ENCODE results near the gene FBLN2. TPM values are rescaled to one million over a fixed set of nuclear protein-coding genes. Genes with fewer than 3 reads are reported as not detected.

FBLN2 gene
- total RNA-seq, 1 experiment from 2014 or later = not detected

DNA sequence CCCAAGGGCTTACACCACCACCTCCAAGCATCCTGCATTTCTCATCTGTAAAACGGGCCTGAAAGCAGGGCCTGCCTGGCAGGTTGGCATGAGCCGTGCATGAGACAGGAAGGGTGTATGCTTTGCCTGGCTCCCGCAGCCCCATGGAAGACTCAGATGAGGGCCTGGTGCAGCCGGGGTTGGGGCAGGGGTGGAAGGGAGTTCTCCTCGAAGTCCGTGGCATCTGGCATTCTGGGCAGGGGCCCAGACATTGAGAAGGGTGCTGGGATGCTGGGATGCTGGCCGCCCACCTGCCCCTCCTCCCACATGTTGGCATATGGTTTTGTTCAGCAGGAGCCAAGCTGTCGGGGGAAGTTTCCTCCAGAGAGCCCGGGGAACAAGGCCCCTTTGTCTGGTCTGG, 13.0 kb upstream of the FBLN2 start:
- no peak for DNase-seq
- H3K27ac ChIP-seq = no peak overlapping the region
- no peak overlapping the region for H3K4me3 ChIP-seq
- no peaks in the 10 kb centered on the region for H3K9me3 ChIP-seq (replicated peaks)
- H3K36me3 ChIP-seq = no peaks in the 10 kb centered on the region
- H3K4me1 ChIP-seq = no peaks in the 10 kb centered on the region
- H3K27me3 ChIP-seq = no peaks in the 10 kb centered on the region

DNA sequence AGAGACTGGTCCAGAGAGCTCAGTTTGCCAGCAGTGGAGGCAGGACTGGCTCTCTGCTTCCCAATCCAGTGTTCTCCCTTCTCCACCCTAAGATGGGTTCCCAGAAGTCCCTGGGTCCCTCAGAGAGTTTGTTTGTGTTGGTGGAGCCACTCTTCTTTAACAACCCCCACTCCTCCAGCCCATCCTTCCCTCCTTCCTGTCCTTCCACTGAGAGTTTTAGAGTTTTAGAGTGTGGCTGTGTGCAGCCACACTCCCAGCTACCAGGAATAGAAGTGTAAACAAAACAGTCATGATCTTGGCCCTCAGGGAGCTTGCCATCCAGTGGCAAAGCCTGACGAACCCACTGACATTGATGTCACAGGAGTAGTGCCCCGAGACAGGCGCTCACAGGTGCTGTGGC, 12.5 kb upstream of the FBLN2 start:
- no peaks in the 10 kb centered on the region for H3K4me1 ChIP-seq
- no peak overlapping the region for H3K27ac ChIP-seq
- no peak for DNase-seq
- no peaks in the 10 kb centered on the region for H3K9me3 ChIP-seq (replicated peaks)
- no peak overlapping the region for H3K4me3 ChIP-seq
- no peaks in the 10 kb centered on the region for H3K27me3 ChIP-seq
- H3K36me3 ChIP-seq = no peaks in the 10 kb centered on the region

GRCh38 chr3:13536832-13537231, 12.1 kb upstream of the FBLN2 start:
- Histone ChIP-seq H3K4me1 (no peaks in the 10 kb centered on the region), H3K36me3 (no peaks in the 10 kb centered on the region), H3K9me3 (replicated peaks) (no peaks in the 10 kb centered on the region), H3K27me3 (no peaks in the 10 kb centered on the region), H3K4me3 (no peak overlapping the region), H3K27ac (no peak overlapping the region)
- no peak for DNase-seq

DNA sequence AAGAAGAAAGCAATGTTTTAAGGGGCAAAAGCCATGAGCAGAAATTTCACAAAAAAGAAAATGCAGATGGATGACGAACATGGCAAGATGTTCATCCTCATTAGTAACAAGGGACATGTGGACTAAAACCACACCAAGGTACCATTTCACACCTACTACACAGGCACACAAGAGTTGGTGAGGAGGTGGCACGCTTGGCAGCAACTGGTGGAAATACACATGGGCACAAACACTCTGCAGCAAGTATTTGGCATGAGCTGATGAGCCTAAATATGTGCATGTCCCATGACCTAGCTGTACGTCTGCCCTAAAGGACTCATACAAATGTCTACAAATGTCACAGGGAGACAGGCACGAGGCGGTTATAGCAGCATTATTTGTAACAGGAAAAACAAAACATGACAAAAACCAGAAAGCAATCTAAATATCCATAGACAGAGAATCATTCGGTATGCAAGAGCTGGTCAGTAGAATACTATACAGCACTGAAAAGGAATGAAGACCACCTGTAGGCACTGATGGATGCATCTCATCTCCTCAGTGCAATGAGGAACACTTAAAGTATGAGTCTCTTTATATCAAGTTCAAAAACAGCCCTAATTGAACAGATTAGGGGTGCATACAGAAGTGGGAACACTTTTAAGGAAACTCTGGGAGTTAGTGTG, 11.5 kb upstream of the FBLN2 start:
- DNase-seq = no peak
- H3K4me1 ChIP-seq = no peaks in the 10 kb centered on the region
- H3K36me3 ChIP-seq = no peaks in the 10 kb centered on the region
- H3K27ac ChIP-seq = no peak overlapping the region
- H3K4me3 ChIP-seq = no peak overlapping the region
- no peaks in the 10 kb centered on the region for H3K27me3 ChIP-seq
- no peaks in the 10 kb centered on the region for H3K9me3 ChIP-seq (replicated peaks)

DNA sequence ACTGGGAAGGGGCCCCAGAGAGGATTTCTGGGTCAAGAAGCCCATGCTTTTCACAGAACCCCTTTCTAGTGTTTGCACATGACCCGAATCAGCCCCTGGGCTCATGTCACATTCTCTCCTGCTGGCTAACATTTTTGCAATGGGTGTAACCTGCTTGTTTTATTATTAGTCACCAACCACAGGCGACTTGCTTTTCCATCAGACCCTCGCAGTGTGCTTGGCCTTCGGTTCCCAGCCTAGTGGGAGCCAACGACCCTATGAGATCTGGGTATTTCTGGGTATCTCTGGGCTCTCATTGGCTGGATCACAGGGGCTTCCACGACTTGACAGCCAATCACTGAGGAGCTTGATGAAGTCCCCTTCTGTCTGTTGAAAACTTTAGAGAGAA, 11.0 kb upstream of the FBLN2 start:
- H3K9me3 ChIP-seq (replicated peaks) = no peaks in the 10 kb centered on the region
- no peaks in the 10 kb centered on the region for H3K27me3 ChIP-seq
- no peaks in the 10 kb centered on the region for H3K4me1 ChIP-seq
- H3K4me3 ChIP-seq = no peak overlapping the region
- no peaks in the 10 kb centered on the region for H3K36me3 ChIP-seq
- no peak for DNase-seq
- H3K27ac ChIP-seq = no peak overlapping the region

GRCh38 chr3:13538520-13539291, 10.2 kb upstream of the FBLN2 start:
- Histone ChIP-seq H3K4me1 (no peaks in the 10 kb centered on the region), H3K27ac (no peak overlapping the region), H3K9me3 (replicated peaks) (no peaks in the 10 kb centered on the region), H3K36me3 (no peaks in the 10 kb centered on the region), H3K4me3 (no peak overlapping the region), H3K27me3 (peaks cover 7% of the 10 kb centered on the region; the same call in 1 of the 2 replicates)
- no peak for DNase-seq

GRCh38 chr3:13539292-13539638, 9.7 kb upstream of the FBLN2 start:
- Histone ChIP-seq H3K27me3 (peaks cover 12% of the 10 kb centered on the region), H3K4me1 (no peaks in the 10 kb centered on the region), H3K36me3 (no peaks in the 10 kb centered on the region), H3K4me3 (no peak overlapping the region), H3K27ac (no peak overlapping the region), H3K9me3 (replicated peaks) (no peaks in the 10 kb centered on the region)
- no peak for DNase-seq

DNA sequence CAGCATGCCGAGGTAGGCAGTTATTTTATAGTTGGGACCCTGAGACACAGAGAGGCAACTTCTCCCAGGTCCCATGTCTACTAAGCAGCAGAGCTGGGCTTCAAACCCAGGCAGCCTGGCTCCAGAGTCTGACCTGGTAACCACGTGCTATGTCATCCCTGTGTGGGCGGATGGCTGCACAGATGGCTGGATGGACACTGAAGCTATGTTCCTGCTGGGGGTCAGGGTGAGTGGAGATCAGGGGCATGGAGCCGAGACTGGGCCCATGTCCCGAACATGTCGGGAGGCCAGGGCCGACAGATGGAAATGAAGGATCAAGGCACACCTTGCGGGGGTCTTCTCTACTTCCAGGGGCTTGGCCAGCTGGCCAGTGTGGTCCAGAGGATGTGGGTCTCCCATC, 9.3 kb upstream of the FBLN2 start:
- DNase-seq = no peak
- Histone ChIP-seq H3K36me3 (no peaks in the 10 kb centered on the region), H3K27ac (no peak overlapping the region), H3K4me1 (no peaks in the 10 kb centered on the region), H3K9me3 (replicated peaks) (no peaks in the 10 kb centered on the region), H3K4me3 (no peak overlapping the region), H3K27me3 (peaks cover 16% of the 10 kb centered on the region)

GRCh38 chr3:13540297-13540995, 8.5 kb upstream of the FBLN2 start:
- no peak for DNase-seq
- no peaks in the 10 kb centered on the region for H3K4me1 ChIP-seq
- no peak overlapping the region for H3K27ac ChIP-seq
- H3K27me3 ChIP-seq = peaks cover 23% of the 10 kb centered on the region
- no peaks in the 10 kb centered on the region for H3K36me3 ChIP-seq
- no peaks in the 10 kb centered on the region for H3K9me3 ChIP-seq (replicated peaks)
- H3K4me3 ChIP-seq = no peak overlapping the region

DNA sequence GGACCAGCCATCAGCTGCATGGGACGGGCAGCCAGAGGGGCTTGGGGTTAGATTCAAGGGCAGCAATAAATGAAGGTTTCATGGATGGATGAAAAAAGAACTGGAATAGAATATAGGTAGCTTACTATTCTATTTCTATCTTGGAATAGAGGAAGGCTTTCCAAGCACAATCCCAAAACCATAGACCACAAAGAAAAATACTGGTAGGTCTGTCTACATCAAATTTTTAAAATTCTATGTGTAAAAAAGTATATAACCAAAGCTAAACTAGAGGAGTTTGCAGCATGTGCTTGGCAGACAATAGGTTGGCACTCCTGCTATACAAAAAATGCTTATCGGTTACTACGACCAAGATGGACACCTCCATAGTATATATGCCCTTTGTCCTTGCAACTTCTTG, 7.2 kb upstream of the FBLN2 start:
- no peak for DNase-seq
- Histone ChIP-seq H3K9me3 (replicated peaks) (no peaks in the 10 kb centered on the region), H3K4me3 (no peak overlapping the region), H3K27ac (no peak overlapping the region), H3K4me1 (no peaks in the 10 kb centered on the region; the same call in 1 of the 2 replicates), H3K27me3 (peaks cover 28% of the 10 kb centered on the region), H3K36me3 (no peaks in the 10 kb centered on the region)

DNA sequence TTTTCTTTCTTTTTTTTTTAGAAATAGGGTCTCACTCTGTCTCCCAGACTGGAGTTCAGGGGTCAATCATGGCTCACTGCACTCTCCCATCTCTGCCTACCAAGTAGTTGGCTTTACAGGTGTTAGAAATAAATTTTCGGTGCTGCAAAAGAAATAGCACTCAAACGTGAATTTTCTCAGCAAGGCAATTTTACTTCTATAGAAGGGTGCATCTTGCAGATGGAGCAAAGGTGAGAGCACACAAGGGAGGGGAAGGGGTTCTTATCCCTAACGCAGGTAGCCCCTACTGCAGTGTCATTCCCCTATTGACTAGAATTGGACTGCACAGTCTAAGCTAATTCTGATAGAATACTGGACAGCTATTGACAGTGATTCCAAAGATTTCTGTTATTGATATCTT, 6.8 kb upstream of the FBLN2 start:
- DNase-seq = no peak
- H3K4me1 ChIP-seq = no peaks in the 10 kb centered on the region; the same call in 1 of the 2 replicates
- no peaks in the 10 kb centered on the region for H3K36me3 ChIP-seq
- peaks cover 28% of the 10 kb centered on the region for H3K27me3 ChIP-seq
- H3K9me3 ChIP-seq (replicated peaks) = no peaks in the 10 kb centered on the region
- H3K27ac ChIP-seq = no peak overlapping the region
- no peak overlapping the region for H3K4me3 ChIP-seq

DNA sequence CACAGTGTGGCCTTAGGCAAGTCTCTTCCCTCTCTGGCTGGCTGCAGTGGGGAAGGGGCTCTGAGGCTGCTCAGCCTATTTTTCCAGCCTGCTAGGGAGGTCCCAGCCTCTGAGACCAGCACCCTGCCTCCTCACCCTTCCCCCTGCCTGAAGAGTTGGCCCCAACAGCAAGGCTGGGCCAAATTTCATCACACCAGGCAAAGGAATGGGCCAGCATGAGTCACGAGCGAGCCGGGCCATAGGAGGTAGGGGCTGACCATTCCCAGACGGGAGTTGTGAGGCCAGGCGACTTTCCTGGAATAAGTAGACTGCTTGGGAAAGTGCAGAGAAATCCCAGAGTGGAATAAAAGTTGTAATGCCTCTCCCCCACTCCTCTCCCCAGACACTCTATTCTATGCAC, 5.7 kb upstream of the FBLN2 start:
- Histone ChIP-seq H3K27me3 (peaks cover 31% of the 10 kb centered on the region), H3K4me1 (no peaks in the 10 kb centered on the region; the same call in 1 of the 2 replicates), H3K4me3 (no peak overlapping the region), H3K27ac (no peak overlapping the region), H3K9me3 (replicated peaks) (no peaks in the 10 kb centered on the region), H3K36me3 (no peaks in the 10 kb centered on the region)
- no peak for DNase-seq

- no peaks in the 10 kb centered on the region; the same call in 1 of the 2 replicates for H3K4me1 ChIP-seq
These were observed 4.6 kb upstream of the FBLN2 start for GRCh38 chr3:13544293-13544831.

DNA sequence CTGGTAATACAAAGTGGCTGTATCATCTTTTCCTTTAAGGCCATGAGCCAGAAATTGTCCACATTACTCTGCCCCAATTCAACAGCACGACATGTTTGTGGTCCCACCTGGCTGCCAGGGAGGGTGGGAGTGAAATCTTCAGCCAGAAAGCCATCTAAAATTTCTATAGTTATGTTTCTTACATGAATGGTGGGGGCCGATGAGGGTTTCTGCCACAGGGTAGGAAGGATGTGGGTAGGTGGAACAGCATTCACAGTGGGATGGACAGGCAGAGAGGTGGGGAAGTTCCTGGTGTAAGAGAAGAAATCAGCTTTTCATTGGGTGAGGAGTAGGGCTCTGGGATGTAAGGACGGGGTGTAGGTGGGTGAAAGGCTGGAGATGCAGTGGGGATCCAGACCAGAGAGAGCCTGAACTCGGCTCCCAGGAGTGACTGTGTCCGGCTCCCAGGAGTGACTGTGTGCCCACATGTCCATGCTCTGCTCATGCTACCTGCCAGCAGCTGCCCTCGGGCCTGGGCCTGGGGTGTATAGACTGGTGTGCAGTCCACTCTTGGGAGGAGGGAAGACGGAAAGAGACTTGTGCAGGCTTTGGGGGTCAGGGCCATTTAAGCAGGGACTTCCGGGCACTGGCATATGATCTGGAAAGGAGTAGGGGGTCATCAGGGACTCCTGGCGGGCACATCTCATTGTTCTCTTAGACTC, 3.8 kb upstream of the FBLN2 start:
- peaks cover 31% of the 10 kb centered on the region for H3K27me3 ChIP-seq
- H3K9me3 ChIP-seq (replicated peaks) = no peaks in the 10 kb centered on the region
- DNase-seq = no peak
- no peak overlapping the region for H3K4me3 ChIP-seq
- no peak overlapping the region for H3K27ac ChIP-seq
- H3K36me3 ChIP-seq = no peaks in the 10 kb centered on the region
- H3K4me1 ChIP-seq = no peaks in the 10 kb centered on the region; the same call in 1 of the 2 replicates

More at GRCh38 chr3:13544293-13544831, 4.6 kb upstream of the FBLN2 start:
- H3K9me3 ChIP-seq (replicated peaks) = no peaks in the 10 kb centered on the region
- H3K4me3 ChIP-seq = no peak overlapping the region
- H3K27me3 ChIP-seq = peaks cover 31% of the 10 kb centered on the region
- H3K36me3 ChIP-seq = no peaks in the 10 kb centered on the region
- no peak for DNase-seq
- no peak overlapping the region for H3K27ac ChIP-seq
